Lower lobe of right lung (tissue), 2 donors: Measurements from ENCODE around the gene CTDSP2. TPM values are rescaled to one million over a fixed set of nuclear protein-coding genes. Genes with fewer than 3 reads are reported as not detected.

Source experiments
- ATAC-seq, 2 donors: fragments of 200-7000 bp; cut with Tn5 transposase; one replicate each; pipeline ENCODE4 v1.9.1; 2020 to 2022; ENCODE audit warnings: mild to moderate bottlenecking in 2 of 2, moderate library complexity in 2 of 2
- DNase-seq: peaks from one replicate; pipeline ENCODE4 v3.0.0-alpha.2; 2020
- H3K27ac ChIP-seq: fragments of 200-600 bp; one replicate; pipeline ENCODE4 v1.8.0; 2022
- H3K27me3 ChIP-seq: fragments of 200-600 bp; one replicate; pipeline ENCODE4 v1.8.0; 2022; ENCODE audit warnings: low read depth
- H3K36me3 ChIP-seq: fragments of 200-600 bp; one replicate; pipeline ENCODE4 v1.8.0; 2022; ENCODE audit warnings: mild to moderate bottlenecking
- H3K4me1 ChIP-seq: fragments of 200-600 bp; one replicate; pipeline ENCODE4 v1.8.0; 2022
- H3K4me3 ChIP-seq: fragments of 200-600 bp; one replicate; pipeline ENCODE4 v1.8.0; 2022; ENCODE audit warnings: mild to moderate bottlenecking
- H3K9me3 ChIP-seq: fragments of 200-600 bp; one replicate; pipeline ENCODE4 v1.8.0; 2022
- intact Hi-C: fragments of 100-400 bp; cut with DNase I; formaldehyde crosslinking; loops from one replicate; pipeline ENCODE4 v1.11.0; 2022
- total RNA-seq: library from RNA; stranded (reverse); fragmentation: NEBNext Ultra II Directional; extraction: Animal tissue kit (Norgen Biotek cat#: 25700); gene quantifications from one replicate; pipeline ENCODE4 v1.2.1, GENCODE V29; 2021
- TF ChIP-seq, protein P1 (sequence below): fragments of 200-600 bp; IDR thresholded peaks from one replicate; pipeline ENCODE4 v1.8.0; 2022; ENCODE audit warnings: antibody characterized with exemption, mild to moderate bottlenecking
- donor health status: DM: no; HTN: yes; CAD: no; lungs with severe emphysema.

CTDSP2 gene
- total RNA-seq, 1 donor from 2014 or later, result 220 TPM

DNA sequence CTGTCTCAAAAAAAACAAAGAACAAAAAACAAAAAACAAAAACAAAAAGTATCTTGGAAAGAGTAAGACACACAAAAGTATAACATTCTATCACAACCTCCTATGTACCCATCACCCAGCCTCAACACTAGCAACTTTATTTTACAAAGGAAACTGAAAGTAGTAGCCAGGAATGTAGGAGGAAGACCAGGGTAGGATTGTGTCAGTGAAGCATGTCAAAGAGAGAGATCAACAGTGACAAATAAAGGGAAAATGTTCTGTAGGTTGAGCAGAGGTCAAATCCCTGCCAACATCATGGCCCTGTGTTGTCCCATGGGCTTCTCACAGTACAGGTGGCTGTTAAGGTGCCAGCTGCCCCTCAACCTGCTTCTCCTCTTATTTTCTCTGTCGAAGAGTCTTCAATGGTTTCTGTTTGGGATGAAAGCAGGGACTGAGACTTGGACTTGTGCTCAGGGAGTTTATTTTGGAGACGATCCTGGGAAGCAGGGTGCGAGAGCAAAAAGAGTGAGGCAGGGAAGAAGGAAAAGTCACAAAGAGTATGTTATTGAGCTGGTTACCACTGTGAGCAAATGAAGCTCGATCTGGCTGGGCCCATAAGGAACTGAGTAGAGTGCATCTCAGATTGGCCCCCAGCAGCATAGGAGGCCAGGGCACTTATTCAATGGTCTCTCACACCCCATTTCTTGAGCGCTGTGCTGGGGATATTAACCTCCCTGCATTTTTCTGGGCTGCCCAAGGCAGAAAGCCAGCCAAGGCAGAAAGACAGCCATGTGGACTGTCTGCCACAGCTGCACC lies 29.4 kb upstream of the CTDSP2 start:
- no peaks in the 10 kb centered on the region for H3K36me3 ChIP-seq
- no peak overlapping the region for H3K4me3 ChIP-seq
- no peak for DNase-seq
- H3K4me1 ChIP-seq, result peaks cover 23% of the 10 kb centered on the region
- TF ChIP-seq, protein P1, sequence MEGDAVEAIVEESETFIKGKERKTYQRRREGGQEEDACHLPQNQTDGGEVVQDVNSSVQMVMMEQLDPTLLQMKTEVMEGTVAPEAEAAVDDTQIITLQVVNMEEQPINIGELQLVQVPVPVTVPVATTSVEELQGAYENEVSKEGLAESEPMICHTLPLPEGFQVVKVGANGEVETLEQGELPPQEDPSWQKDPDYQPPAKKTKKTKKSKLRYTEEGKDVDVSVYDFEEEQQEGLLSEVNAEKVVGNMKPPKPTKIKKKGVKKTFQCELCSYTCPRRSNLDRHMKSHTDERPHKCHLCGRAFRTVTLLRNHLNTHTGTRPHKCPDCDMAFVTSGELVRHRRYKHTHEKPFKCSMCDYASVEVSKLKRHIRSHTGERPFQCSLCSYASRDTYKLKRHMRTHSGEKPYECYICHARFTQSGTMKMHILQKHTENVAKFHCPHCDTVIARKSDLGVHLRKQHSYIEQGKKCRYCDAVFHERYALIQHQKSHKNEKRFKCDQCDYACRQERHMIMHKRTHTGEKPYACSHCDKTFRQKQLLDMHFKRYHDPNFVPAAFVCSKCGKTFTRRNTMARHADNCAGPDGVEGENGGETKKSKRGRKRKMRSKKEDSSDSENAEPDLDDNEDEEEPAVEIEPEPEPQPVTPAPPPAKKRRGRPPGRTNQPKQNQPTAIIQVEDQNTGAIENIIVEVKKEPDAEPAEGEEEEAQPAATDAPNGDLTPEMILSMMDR, result no peak
- peak in 1 of 2 donors; percentile 33 for ATAC-seq
- intact Hi-C loops, result no loop called here
- H3K27ac ChIP-seq, result no peak overlapping the region
- no peaks in the 10 kb centered on the region for H3K27me3 ChIP-seq
- H3K9me3 ChIP-seq, result no peaks in the 10 kb centered on the region

DNA sequence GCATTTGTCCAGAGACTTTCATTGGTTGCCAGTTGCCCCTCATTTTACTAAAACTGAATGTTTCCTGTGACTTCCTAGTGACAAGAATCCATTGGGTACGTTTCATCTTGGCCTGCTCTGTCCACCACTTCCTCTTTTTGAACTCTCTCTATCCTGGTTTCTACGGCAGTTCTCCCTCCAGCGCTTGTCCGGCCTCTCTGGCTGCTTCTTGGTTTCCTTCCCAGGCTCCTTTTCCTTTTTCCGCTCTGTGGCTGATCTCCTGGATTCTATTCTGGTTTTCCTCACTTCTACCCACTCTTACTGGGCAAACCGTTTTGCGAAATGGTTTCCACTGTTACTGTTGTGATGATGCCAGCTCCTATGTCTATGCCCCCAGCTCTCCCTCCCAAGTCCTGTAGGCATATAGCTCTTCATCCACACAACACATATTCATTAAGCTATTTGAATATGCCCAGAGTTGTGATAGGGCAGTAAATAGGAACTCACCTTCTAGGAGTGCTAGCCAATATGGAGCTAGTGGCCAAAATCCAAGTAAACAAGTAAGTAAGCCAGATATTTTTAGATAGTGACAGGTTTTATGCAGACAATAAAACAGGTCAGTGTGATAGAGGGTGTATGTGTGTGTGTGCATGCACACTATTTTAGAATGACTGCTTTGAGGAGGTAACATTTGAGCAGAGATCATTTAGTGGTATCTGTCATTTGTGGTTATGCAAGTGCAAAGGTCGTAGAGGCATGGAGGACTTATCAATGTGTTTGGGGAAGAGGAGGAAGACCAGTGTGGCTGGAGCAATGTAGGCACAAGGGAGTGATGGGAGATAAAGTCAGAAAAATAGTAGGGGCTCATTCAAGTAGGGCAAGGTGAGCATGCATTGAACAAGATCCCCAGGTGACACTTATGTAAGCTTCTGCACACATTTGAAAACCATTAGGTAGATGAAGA lies 27.9 kb upstream of the CTDSP2 start:
- H3K4me3 ChIP-seq, result no peak overlapping the region
- DNase-seq, result no peak
- peak in 1 of 2 donors; percentile 50 for ATAC-seq
- intact Hi-C loops, result no loop called here
- H3K9me3 ChIP-seq, result no peaks in the 10 kb centered on the region
- H3K27me3 ChIP-seq, result no peaks in the 10 kb centered on the region
- H3K27ac ChIP-seq, result peak overlapping the region; percentile 48
- TF ChIP-seq, protein P1, result no peak
- H3K36me3 ChIP-seq, result no peaks in the 10 kb centered on the region
- H3K4me1 ChIP-seq, result peaks cover 23% of the 10 kb centered on the region

DNA sequence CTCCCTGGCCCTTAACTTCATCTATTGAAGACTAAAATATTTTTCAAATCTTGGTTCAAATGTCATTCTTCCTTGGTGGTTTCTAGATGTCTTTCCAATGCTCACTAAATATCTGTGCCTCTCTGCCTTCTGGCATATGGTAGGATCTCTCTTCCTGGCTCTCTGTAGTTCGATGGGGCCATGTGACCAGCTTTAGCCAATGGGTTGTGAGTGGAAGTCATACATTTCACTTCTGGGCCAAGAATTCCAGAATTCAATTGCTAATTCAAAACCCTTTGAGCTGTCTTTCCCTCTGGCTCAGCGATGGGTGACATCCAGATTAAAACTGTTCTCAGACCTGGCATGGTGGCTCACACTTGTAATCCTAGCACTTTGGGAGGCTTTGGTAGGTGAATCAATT lies 25.8 kb upstream of the CTDSP2 start:
- no peak overlapping the region for H3K27ac ChIP-seq
- H3K27me3 ChIP-seq, result no peaks in the 10 kb centered on the region
- TF ChIP-seq, protein P1, result no peak
- no peak for ATAC-seq
- no peak overlapping the region for H3K4me3 ChIP-seq
- intact Hi-C loops, result no loop called here
- DNase-seq, result no peak
- no peaks in the 10 kb centered on the region for H3K36me3 ChIP-seq
- H3K9me3 ChIP-seq, result no peaks in the 10 kb centered on the region
- H3K4me1 ChIP-seq, result peaks cover 29% of the 10 kb centered on the region

DNA sequence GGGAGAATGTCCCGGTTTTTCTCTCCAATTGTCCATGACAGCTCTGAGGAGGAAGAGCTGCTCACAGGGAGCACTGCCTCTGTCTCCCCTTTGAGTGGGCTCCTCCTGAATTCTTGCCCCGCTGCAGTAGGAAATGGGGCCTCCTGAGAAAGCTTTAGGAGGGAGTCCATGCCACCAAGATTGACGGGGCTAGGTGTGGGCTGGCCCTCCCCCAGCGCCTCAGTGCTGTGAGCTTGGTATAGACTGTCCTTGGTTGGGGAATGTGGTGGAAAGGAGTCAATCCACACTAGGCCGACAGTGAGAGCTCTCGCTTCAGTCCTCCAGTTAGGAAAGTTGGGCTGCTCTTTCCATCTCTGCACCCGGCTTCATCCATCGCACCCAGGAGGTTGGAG lies 23.4 kb upstream of the CTDSP2 start:
- H3K27me3 ChIP-seq, result no peaks in the 10 kb centered on the region
- peaks cover 29% of the 10 kb centered on the region for H3K4me1 ChIP-seq
- no peak overlapping the region for H3K4me3 ChIP-seq
- no peaks in the 10 kb centered on the region for H3K9me3 ChIP-seq
- no peak for DNase-seq
- no peak for ATAC-seq
- TF ChIP-seq, protein P1, result no peak
- H3K36me3 ChIP-seq, result no peaks in the 10 kb centered on the region
- intact Hi-C loops, result no loop called here
- peak overlapping the region; percentile 54 for H3K27ac ChIP-seq

DNA sequence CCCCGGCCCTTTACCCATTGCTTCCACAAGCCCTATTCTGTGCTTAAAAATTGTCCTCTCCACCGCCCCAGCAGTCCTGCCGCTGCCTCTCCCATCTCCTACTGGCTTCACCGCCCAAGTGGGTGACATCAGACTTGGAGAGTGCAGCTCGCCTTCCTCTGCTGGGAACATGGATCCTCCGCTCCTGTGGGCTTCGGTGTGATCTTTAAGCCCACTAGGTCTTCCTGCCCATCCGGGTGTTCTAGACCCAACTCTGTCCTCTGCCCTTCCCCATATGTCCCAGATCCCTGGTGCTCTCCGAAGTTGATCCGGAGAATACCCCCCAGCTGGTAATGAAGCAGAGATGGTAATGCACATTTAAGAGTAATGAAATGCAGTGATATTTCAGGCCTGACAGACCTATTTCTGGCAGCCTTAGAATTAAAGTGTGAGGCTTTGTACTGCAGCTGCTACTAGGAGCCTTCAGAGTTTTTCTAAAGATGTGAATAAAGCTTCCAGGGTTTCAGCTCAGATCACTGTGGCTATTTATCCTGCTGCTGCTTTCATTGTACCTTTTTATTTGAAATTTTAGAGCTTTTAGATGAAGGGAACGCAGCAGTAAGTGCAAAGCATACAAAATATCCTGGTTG lies 22.9 kb upstream of the CTDSP2 start:
- no peak for ATAC-seq

More for the DNA sequence above, 22.9 kb upstream of the CTDSP2 start:
- no peaks in the 10 kb centered on the region for H3K36me3 ChIP-seq
- intact Hi-C loops, result no loop called here
- H3K27ac ChIP-seq, result peak overlapping the region; percentile 54
- TF ChIP-seq, protein P1, result no peak
- no peaks in the 10 kb centered on the region for H3K27me3 ChIP-seq
- H3K9me3 ChIP-seq, result no peaks in the 10 kb centered on the region
- DNase-seq, result no peak
- no peak overlapping the region for H3K4me3 ChIP-seq
- H3K4me1 ChIP-seq, result peaks cover 29% of the 10 kb centered on the region
